ENCODE data around the gene RBM15B.
"Not testable (repeated sequence)": the region's sequence is repeated elsewhere in the genome, so short reads cannot be mapped to it uniquely, and the experiment has no call there.

RBM15B gene, protein sequence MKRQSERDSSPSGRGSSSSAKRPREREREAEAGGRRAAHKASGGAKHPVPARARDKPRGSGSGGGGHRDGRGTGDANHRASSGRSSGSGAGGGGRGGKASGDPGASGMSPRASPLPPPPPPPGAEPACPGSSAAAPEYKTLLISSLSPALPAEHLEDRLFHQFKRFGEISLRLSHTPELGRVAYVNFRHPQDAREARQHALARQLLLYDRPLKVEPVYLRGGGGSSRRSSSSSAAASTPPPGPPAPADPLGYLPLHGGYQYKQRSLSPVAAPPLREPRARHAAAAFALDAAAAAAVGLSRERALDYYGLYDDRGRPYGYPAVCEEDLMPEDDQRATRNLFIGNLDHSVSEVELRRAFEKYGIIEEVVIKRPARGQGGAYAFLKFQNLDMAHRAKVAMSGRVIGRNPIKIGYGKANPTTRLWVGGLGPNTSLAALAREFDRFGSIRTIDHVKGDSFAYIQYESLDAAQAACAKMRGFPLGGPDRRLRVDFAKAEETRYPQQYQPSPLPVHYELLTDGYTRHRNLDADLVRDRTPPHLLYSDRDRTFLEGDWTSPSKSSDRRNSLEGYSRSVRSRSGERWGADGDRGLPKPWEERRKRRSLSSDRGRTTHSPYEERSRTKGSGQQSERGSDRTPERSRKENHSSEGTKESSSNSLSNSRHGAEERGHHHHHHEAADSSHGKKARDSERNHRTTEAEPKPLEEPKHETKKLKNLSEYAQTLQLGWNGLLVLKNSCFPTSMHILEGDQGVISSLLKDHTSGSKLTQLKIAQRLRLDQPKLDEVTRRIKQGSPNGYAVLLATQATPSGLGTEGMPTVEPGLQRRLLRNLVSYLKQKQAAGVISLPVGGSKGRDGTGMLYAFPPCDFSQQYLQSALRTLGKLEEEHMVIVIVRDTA

DNA sequence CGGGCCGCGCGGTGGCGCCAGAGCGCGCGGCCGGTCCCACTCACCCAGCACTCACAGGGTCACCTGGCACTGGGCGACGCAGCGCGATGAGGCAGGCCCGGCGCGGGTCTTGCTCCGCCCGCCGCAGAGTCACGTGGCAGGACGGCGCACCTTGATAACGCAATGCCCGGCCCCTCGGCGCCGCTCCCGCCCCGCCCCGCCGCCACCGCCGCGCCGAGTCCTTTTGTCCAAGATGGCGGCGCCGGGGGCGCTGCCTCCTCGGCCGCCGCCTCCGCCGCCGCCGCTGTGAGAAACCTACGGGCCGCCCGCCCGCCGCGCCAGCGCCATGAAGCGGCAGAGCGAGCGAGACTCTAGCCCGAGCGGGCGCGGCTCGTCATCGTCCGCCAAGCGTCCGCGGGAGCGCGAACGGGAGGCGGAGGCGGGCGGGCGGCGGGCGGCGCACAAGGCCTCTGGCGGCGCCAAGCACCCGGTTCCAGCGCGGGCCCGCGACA lies at the start of gene RBM15B:
Gene RBM15B (plus strand): TSS at position 211 of the 491 bp plus-strand sequence. CDS start 115 bp downstream, at position 326.
- peak; percentile 72 for DNase-seq

DNA sequence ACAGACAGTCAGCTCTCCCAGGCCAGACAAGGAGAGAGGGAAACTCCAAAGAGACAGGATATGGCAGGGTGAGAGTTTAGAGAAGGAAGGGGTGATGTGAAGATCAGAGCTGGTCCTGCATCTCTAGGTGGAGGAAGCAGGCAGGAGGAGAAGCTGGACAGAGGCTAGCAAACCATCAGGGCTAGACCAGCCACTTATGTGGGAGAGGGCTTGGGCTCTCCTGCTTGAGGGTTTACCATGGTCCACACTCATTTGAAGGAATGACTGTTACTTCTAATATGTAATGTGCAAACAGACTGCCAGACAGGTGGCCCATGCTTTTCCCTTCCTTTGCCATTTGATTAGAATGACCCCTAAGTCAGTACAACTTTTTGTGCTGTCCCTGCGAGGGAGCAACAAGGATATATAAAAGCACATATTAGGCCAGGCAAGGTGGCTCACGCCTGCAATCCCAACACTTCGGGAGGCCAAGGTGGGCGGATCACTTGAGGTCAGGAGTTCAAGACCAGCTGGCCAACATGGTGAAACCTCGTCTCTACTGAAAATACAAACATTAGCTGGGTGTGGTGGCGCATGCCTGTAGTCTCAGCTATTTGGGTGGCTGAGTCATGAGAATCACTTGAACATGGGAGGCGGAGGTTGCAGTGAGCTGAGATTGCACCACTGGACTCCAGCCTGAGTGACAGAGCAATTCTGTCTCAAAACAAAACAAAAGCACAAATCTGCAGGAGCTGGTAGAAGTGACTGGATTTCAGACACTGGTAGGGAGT lies 47.0 kb upstream of the RBM15B start:
- DNase-seq, result no peak

DNA sequence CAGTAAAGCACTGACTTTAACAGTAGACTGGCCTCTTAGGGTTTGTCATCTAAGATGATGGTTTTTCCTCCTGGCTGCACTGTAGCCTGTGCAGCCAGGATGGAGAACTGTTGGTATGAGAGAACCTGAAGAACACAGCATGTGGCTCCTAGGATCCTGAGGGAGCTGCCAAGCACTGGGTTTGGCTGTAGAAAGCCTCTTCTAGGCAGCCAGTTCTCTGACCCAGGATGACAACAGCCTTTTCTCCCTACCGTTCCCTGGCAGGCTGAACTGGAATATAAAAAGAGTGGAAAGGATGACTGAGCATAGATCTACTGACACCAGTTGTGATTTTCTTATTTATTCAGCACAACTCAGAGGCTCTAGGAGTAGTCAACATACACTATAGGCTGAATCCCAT lies 40.3 kb upstream of the RBM15B start:
- no peak for DNase-seq

DNA sequence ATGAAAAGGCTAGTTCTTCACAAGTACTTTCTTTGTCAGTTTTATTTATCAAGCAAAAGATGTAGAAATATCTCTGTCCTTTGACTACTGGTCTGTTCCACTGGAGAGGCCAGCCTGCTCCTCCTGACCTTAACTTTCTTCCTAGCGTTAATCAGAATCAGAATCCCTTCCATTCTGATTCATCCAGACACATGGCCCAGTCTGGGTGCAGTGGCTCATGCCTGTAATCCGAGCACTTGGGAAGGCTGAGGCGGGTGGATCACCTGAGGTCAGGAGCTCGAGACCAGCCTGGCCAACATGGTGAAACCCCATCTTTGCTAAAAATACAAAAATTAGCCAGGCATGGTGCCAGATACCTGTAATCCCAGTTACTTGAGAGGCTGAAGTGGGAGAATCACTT lies 38.0 kb upstream of the RBM15B start:
- DNase-seq, result no peak

DNA sequence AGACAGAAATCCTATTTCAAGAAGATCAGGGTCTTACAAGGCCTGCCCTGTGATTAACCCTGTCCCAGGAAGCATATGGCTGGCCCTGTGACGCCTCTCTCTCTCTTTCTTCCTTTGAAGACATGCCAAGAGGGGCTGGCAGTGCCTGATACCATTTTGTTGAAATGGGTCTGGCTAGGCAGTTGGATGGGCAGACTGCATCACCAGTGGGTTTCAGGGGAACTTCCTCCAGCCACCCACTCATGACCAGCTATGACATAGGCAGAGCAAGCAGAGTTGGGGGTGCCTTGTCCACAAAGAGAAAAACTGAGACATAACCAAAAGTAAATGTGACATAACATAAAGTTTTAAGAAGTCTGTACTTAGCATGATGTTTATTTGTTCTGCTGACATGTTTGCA lies 37.4 kb upstream of the RBM15B start:
- no peak for DNase-seq

DNA sequence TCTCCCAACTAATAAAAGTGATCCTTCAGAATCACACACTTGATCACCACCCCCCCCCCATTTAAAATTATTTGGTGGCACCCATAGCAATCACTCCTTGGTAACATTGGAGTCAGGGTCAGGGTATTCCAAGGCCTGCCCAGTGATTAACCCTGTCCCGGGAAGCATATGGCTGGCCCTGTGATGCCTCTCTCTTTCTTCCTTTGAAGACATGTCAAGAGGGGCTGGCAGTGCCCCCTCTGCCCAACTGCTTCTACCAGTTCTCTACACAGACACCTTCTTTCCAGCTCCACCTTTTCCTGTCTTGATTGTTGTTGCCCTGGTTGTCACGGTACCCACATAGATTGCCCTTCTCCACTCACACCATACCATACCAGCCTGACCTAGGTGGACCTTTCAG lies 36.9 kb upstream of the RBM15B start:
- DNase-seq, result no peak

DNA sequence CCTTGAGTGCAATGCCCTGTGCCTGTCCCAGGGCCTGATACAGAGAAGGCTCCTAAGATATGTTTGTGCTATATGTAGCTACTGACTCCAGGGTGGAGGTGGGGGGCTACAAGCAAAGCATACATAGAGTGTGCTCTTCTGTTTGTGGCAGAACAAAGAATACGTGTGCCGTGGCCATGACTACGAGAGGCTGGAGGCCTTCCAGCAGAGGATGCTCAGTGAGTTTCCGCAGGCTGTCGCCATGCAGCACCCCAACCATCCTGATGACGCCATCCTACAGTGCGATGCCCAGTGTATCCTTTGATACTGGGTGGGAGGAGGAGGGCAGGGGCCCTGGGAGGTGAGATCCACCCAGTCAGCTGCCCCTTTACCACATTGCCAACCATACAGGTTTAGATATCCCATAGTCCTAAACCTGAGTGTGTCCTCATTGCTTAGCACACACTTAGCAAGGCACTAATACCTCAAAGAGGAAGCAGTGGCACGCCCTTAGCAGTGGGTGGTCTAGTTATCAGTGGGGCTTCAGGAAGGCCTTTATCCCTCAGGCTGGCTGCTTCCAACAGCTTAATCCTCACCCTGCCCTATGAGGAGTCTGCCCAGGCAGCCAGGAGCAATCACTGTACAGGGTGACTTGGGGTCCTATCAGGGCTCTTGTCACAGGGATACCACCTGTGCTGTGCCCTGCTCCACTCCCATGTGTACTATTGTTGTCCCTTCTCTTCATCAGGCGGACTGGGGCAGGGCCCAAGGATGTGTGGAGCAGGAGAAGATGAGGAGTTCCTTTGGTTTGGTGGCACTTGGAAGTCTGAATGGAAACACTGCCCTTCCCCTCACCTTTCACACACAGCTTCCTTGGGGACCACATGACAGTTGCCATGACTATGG lies 36.1 kb upstream of the RBM15B start:
- no peak for DNase-seq

DNA sequence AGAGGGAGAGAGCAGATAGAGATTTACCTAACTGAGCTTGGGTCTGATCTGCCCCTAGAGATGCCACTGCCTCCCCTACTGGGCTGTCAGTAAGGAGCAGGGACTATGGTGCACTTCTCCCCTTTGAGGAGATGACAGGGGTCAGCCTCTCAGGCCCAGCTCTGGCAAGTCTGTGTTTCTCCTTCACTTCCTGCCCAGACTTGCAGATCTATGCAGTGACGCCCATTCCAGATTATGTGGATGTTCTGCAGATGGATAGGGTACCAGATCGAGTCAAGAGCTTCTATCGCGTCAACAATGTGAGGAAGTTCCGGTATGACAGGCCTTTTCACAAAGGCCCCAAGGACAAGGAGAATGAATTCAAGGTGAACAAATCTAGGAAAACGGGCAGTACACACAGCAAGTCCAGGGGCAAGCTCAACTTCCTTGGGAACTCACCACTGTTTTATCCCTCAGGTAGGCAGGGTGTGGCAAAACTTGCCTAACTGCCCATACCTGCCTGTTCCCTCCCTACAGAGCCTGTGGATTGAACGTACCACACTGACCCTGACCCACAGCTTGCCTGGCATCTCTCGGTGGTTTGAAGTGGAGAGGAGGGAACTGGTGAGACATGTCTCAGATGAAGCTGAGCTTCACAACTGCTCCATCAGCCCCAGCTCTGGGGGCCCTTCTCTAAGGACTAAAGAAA lies 35.0 kb upstream of the RBM15B start:
- DNase-seq, result no peak

DNA sequence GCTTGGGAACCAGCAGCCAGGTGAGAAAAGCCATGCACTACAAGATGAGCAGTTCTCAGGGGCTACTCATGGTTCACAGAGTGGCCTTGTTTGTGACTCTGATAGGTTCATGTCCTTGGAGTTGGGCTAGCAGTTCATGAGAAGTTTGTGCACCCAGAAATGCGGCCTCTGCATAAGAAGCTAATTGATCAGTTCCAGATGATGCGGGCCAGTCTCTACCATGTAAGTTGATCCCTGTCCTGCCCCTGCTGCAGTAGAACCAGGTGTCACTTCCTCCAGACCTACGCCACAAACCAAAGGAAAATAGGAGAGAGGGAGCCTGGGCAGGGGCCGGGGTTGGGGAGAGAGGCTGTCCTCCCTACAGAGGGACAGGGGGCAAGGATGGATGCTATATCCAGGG lies 33.2 kb upstream of the RBM15B start:
- DNase-seq, result no peak

DNA sequence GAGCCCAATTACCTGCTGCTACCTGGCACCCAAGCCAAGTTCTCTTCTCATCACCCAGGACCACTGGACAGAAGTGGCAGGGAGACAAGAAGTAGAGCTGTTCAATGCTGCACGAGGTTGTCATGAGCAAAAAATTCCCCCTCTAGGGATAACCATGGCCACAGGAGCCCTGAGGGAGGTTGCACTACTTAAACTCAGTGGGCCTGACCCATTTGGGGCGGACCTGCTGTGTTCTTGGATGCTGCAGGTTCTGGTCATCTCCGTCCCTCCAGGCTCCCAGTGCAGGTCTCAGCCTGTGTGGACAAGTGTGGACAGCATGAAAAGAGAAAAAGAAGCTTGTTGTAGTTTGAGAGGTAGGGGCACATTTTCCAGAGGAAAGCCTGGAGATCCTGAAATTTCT lies 32.1 kb upstream of the RBM15B start:
- no peak for DNase-seq

DNA sequence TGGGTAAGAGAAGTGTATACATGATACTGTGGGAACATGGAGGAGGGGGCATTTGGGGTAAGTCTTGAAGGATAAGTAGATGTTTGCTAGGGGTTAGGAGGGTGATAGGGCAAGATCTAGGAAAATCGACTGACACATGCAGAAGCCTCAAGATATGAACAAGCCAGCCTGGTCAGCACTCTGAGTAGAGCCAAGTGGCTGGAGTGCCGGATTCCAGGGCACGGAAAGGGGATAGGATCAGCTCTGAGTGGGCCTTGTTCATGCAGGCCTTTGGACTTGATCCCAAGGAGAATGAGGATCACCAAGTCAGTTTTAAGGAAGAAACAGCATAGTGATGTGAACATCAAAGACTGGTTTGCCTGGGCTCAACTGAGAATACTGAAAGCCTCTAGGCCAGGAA lies 30.3 kb upstream of the RBM15B start:
- no peak for DNase-seq

DNA sequence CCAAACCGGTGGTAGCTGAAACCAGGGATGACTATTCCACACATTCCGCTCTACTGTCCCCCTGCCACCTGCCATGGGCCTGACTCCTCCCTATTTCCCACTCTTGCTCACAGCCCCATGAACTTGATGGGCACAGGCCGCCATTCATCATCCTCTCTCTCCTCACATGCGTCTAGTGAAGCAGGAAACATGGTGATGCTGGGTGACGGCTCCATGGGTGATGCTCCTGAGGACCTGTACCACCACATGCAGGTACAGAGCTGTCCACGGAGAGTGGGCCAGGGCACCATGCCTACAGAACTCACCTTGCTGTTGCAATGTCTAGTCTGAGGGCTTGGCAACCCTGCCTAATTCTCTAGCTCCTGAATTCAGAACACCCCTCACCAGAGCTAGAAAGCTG lies 29.3 kb upstream of the RBM15B start:
- DNase-seq, result no peak

DNA sequence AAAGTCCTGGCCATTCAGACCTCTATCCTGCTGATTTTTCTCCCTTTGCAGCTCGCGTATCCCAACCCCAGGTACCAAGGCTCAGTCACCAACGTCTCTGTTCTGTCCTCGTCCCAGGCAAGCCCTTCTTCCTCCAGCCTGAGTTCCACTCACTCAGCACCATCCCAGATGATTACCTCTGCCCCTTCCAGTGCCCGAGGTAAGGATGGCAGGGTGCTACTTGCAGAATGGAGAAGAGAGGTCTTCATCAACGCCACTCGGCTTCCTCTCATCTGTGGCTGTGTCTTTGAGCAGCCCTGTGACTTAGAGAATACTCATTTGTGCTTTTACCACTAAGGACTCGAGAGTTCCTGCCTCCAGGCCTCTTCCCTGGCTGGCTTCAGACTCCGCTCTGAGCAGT lies 28.6 kb upstream of the RBM15B start:
- no peak for DNase-seq

DNA sequence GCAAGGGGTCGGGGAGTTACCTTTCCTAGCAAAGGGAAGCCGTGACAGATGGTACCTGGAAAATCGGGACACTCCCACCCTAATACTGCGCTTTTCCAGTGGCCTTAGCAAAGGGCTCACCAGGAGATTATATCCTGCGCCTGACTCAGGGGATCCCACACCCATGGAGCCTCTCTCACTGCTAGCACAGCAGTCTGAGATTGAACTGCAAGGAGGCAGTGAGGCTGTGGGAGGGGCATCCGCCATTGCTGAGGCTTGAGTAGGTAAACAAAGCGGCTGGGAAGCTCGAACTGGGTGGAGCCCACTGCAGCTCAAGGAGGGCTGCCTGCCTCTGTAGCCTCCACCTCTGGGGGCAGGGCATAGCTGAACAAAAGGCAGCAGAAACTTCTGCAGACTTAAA lies 22.8 kb upstream of the RBM15B start:
- DNase-seq, result not testable (repeated sequence)

DNA sequence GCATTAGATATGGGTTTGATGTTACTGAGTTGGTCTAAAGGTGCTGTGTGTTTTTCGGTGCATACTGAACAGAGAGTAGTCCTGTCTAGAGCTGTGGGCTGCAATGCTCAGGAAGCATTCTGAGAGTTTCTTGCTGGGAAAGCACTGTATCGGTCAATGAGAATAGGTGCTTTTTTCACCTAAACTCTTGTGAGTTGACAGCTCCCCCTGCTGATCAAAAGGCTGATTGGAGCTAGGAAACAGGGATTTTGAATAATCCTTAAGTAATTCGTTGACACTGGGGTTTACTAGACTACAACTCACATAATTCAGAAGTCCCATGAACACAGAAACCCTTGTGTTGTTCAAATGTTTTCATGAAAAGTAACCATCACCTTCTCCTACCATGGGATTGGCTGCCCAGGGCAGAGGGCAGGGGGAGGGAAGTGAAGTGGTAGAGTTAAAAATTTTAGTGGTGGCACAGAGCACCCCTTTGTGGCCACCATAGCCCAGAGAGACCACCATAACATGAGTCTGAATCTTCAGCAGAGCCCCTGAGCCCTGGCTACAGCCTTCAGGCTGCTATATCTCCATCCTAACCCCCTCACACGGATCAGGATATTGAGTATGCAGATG lies 19.0 kb upstream of the RBM15B start:
- peak; percentile 42 for DNase-seq

DNA sequence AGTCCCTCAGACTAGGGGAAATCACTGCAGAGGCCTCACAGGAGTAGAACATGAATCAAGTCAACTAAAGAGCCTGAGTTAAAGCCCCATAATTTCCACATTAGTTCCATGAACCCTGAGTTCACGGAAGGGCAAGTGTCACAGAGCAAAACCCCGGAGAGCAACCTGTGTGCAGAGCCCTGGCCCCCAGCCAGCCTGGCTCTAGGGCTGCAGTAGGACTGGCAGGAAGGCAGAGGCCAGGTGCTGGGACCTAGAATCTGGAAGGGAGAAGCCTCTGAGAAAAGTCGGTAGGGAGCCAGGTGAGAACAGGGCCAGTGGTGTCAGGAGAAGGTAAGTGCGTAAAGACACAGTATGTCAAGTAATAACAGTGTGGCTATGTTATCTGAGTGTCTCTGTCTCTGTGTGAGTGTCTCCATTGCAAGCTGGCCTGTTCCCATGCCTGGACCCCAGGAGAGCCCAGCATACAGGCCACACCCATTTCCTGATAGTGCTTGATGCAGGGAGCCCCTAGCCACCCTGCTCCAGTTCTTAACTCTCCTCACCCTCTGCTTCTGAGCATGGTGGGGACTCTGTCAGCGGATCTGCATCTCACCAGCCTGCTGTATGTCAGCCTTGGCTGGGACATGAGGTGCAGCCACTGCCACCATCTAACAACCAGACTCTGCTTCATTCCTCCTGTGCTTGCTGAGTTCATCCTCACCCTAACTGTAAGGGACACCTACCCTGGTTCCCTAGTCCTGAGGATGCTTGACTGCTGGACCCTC lies 17.2 kb upstream of the RBM15B start:
- no peak for DNase-seq

DNA sequence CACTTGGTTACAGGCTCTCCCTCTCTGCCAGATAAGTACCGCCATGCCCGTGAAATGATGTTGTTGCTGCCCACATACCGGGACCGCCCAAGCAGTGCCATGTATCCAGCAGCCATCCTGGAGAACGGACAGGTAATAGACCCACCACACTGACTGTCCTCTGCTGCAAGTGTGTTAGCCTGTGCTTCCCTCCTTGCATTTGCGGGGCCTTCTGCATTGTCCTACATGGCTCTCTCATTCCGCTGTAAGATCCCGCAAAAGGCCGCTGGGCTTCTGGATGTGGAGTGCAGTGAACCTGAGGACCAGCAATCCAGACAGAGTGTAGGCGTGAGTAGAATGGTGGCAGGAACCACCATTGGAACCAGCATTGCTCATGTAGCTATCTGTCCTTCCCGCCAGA lies 16.6 kb upstream of the RBM15B start:
- DNase-seq, result no peak

DNA sequence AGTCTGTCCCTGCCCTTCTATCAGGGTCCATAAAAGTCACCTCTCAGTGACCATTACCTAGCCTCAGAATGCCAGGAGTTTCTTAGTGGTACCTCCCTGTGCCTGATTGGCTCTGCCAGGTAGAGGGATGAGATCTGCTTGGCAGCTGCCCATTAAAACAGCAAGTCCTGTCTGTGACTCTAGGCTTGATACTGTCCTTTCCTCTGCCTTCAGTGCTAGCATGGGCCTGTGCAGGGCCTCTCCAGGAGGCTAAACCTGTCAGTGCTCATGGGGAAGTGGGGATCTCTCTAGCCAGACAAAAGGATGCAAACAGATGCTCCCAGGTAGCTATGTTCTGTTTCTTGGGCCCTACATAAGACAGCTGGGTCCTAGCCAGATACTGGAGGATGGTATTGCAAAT lies 15.9 kb upstream of the RBM15B start:
- DNase-seq, result no peak

DNA sequence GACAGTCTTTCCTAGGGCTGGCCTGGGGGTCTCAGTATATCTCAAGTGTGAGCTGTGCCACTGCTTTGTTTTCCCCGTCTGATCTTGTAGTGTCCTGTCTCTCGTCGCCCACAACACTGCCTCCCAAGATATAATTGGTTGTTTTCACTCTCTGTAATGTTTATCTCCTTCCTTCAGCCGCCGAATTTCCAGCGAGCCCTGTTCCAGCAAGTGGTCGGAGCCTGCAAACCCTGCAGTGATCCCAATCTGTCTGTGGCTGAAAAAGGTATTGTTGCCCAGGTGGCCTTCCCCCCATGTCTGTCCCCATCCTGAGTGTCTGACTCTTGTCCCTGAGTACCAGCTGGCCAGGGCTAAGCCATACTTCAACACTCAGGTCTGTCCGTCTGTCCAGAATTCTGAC lies 15.5 kb upstream of the RBM15B start:
- no peak for DNase-seq

DNA sequence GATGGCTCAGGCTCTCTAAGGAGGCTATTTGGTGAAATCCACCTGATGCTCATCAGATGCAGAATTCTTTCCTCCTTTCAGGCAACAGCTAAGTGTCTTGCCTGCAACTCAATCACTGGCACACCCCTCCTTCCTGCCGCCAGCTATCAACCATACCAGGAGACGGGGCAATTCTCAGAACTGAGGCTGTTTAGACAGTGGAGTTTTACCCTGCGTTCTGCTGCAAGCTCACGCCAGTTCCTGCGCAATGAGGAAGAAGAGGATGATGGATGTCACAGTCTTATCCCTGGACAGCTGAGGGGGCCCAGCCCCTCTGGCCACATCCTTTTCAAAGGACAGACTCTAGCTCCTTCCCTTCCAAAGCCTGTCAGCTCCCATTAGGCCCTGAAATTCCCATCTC lies 13.0 kb upstream of the RBM15B start:
- DNase-seq, result no peak

Data from NCI-H2171 (cell line).